Erythroblast (primary cell): ENCODE measurements around the gene NAPSA.

ENCODE experiments used
- GATA1 ChIP-seq: IDR thresholded peaks from 2 replicates; pipeline ENCODE4 v1.6.1; 2011; ENCODE audit warnings: low read depth, mild to moderate bottlenecking, control low read depth, low read length, moderate library complexity
- POLR2A ChIP-seq: IDR thresholded peaks from 2 replicates; pipeline ENCODE4 v1.6.1; 2011; ENCODE audit warnings: mild to moderate bottlenecking, low read length

DNA sequence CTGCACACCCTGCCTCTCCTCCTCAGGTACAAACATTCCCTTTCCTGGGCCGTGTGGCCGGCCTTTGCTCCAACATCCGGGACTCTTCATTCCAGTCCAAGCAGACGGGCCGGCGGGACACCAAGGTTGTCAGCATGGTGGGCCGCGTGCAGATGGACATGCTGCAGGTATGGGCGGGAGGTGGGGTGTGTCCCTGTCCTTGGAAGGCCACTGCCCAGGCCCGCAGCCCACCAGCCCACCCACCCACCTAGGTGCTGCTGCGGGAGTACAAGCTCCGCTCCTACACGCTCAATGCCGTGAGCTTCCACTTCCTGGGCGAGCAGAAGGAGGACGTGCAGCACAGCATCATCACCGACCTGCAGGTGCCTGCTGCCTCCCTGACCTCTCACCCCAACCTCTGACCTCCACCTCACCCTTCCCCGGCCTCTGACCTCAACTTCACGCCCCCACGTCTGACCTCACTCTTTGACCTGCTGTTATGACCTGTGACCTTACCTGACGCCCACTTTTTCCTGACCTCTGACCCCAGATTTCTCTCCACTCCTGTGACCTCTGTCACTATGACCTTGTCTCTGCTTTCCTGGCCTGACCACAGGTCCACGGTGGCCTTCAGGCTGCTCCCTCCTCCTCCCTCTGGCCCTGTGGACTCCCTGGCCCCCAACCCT lies 40.8 kb upstream of the NAPSA start:
- no peak for TF ChIP-seq POLR2A
- TF ChIP-seq GATA1 = no peak
